GM12878 (cell line): Measurements from ENCODE around the gene CAMTA1. TPM values are rescaled to one million over a fixed set of nuclear protein-coding genes. Genes with fewer than 3 reads are reported as not detected.

ENCODE experiments used
- ATAC-seq: fragments of 200-7000 bp; cut with Tn5 transposase; 3 replicates; pipeline ENCODE4 v1.9.1; 2020; ENCODE audit warnings: mild to moderate bottlenecking, moderate library complexity
- BruUV-seq: library from RNA; stranded (reverse); fragments of 400-500 nt; replicated peaks from 2 replicates; lab custom pipeline; 2021; lab: Mats Ljungman, UMichigan
- CTCF ChIA-PET: fragments of 300-600 bp; sonication (Branson Sonifier 250); formaldehyde crosslinking; extraction: SDS; loops from one replicate; lab custom pipeline; 2021; ENCODE audit warnings: inconsistent platforms; lab: Yijun Ruan, JAX
- POLR2A ChIA-PET: fragments of 350-600 bp; formaldehyde crosslinking; extraction: SDS; loops from one replicate; lab custom pipeline; 2021; ENCODE audit warnings: inconsistent platforms; lab: Charles Lee
- RAD21 ChIA-PET: fragments of 300-600 bp; sonication (Branson Sonifier 250); formaldehyde crosslinking; loops from one replicate; lab custom pipeline; 2023; ENCODE audit warnings: antibody characterized with exemption; ENCODE audit not compliant: unreplicated experiment; lab: Charles Lee
- SMC1A ChIA-PET: fragments of 300-600 bp; sonication (Branson Sonifier 250); formaldehyde crosslinking; loops from one replicate; lab custom pipeline; 2023; ENCODE audit not compliant: unreplicated experiment, uncharacterized antibody; lab: Charles Lee
- DNase-seq: peaks from one replicate; pipeline ENCODE4 v3.0.0-alpha.2; 2011; ENCODE audit warnings: low read depth, low spot score
- FAIRE-seq: peaks from 3 replicates; lab custom pipeline; 2011; peaks lifted over from hg19 to GRCh38; lab: Jason Lieb, UNC
- H2AFZ ChIP-seq: 2 replicates; pipeline ENCODE4 v1.6.0; 2011; ENCODE audit warnings: low read depth, low read length, control low read depth; ENCODE audit not compliant: control insufficient read depth
- H3K27ac ChIP-seq: 2 replicates; pipeline ENCODE4 v1.5.1; 2011; ENCODE audit warnings: control low read depth; ENCODE audit not compliant: control insufficient read depth, insufficient read depth
- H3K27me3 ChIP-seq, 2 experiments: replicated peaks in 1 of 2; 2 replicates each; pipeline versions ENCODE4 v1.6.0 to v1.6.1; 2011; ENCODE audit warnings: low read length in 1 of 2; ENCODE audit not compliant: control insufficient read depth in 2 of 2, insufficient read depth in 2 of 2
- H3K36me3 ChIP-seq, 2 experiments: 2 replicates each; pipeline ENCODE4 v1.5.1; 2011; ENCODE audit warnings: low read length in 1 of 2; ENCODE audit not compliant: control insufficient read depth in 2 of 2, insufficient read depth in 2 of 2
- H3K4me1 ChIP-seq: 2 replicates; pipeline ENCODE4 v1.6.1; 2011; ENCODE audit warnings: mild to moderate bottlenecking, low read length, moderate library complexity, mixed read lengths; ENCODE audit not compliant: control insufficient read depth, insufficient read depth
- H3K4me2 ChIP-seq: 2 replicates; pipeline ENCODE4 v1.6.0; 2011; ENCODE audit warnings: control low read depth; ENCODE audit not compliant: control insufficient read depth, insufficient read depth
- H3K4me3 ChIP-seq: fragments of 200-600 bp; sonication (generic); 2 replicates; pipeline ENCODE4 v1.5.1; 2016
- H3K79me2 ChIP-seq: 2 replicates; pipeline ENCODE4 v1.6.0; 2011; ENCODE audit warnings: low read length; ENCODE audit not compliant: control insufficient read depth, insufficient read depth
- H3K9ac ChIP-seq: 2 replicates; pipeline ENCODE4 v1.8.0; 2011; ENCODE audit warnings: low read length, control low read depth, mixed read lengths; ENCODE audit not compliant: control insufficient read depth, insufficient read depth
- H3K9me3 ChIP-seq: replicated peaks from 3 replicates; pipeline ENCODE4 v1.5.1; 2011; ENCODE audit warnings: mild to moderate bottlenecking, low read length; ENCODE audit not compliant: control insufficient read depth, insufficient read depth
- H4K20me1 ChIP-seq: 2 replicates; pipeline ENCODE4 v1.6.0; 2011; ENCODE audit not compliant: control insufficient read depth, insufficient read depth
- BRCA1 ChIP-seq: IDR thresholded peaks from 2 replicates; pipeline ENCODE4 v1.6.1; 2011; ENCODE audit warnings: low read depth, low read length, improper control_type of control experiment
- EED ChIP-seq: sonication (generic); IDR thresholded peaks from 2 replicates; pipeline ENCODE4 v1.6.1; 2016; ENCODE audit warnings: antibody characterized with exemption, low read depth
- ESRRA ChIP-seq: IDR thresholded peaks from 2 replicates; pipeline ENCODE4 v1.6.1; 2012; ENCODE audit warnings: mild to moderate bottlenecking, low read length, improper control_type of control experiment
- JUNB ChIP-seq: IDR thresholded peaks from 2 replicates; pipeline ENCODE4 v1.6.1; 2016; ENCODE audit warnings: antibody characterized with exemption, mild to moderate bottlenecking
- MEF2A ChIP-seq: IDR thresholded peaks from 2 replicates; pipeline ENCODE4 v1.6.1; 2011; ENCODE audit warnings: low read depth, mild to moderate bottlenecking, low read length, moderate library complexity; ENCODE audit not compliant: insufficient read depth
- POLR2AphosphoS2 ChIP-seq: IDR thresholded peaks from 2 replicates; pipeline ENCODE4 v1.6.1; 2011; ENCODE audit warnings: low read depth, mild to moderate bottlenecking, low read length, improper control_type of control experiment, moderate library complexity
- POU2F2 ChIP-seq: IDR thresholded peaks from 3 replicates; pipeline ENCODE4 v1.6.1; 2011; ENCODE audit warnings: low read depth, mild to moderate bottlenecking, low read length, borderline replicate concordance
- RCOR1 ChIP-seq: conservative IDR thresholded peaks from 2 replicates; pipeline ENCODE4 v1.6.1; 2012; ENCODE audit warnings: low read depth, low read length, improper control_type of control experiment
- RELA ChIP-seq: fragments of 450-650 bp; IDR thresholded peaks from 2 replicates; pipeline ENCODE4 v1.8.0; 2014; ENCODE audit warnings: borderline replicate concordance; ENCODE audit not compliant: partially characterized antibody
- ZNF622 ChIP-seq: fragments of 450-650 bp; IDR thresholded peaks from 2 replicates; pipeline ENCODE4 v1.6.1; 2017; ENCODE audit warnings: mild to moderate bottlenecking, inconsistent platforms
- WGBS: methylation state at CpG from one replicate; pipeline ENCODE4 v1.1.6; 2016; ENCODE audit warnings: low lambda C conversion rate; ENCODE audit not compliant: insufficient replicate concordance, insufficient coverage; ENCODE audit errors: missing lambda C conversion rate; 5-methylcytosine and 5-hydroxymethylcytosine counted together
- in situ Hi-C: fragments of 300-500 bp; cut with MboI; formaldehyde crosslinking; loops from 9 replicates; pipeline ENCODE4 v1.14.3; 2018; ENCODE audit warnings: mixed read lengths
- intact Hi-C: fragments of 100-400 bp; cut with micrococcal nuclease; formaldehyde crosslinking; loops from one replicate; pipeline ENCODE4 v1.14.2; 2022; ENCODE audit not compliant: unreplicated experiment
- polyA plus RNA-seq, 11 experiments: library from polyadenylated mRNA; depleted of rRNA in 4 of 11; unstranded in 6 of 11; stranded (reverse) in 5 of 11; fragments of >200 nt; fragmentation: Nextera tagmentation in 4 of 11; fragmentation: Illumina TruSeq in 1 of 11; extraction: Ambion mirVana in 4 of 11; extraction: Trizol in 1 of 11; gene quantifications; 1 replicate in 1 of 11; 2 replicates in 10 of 11; pipeline versions ENCODE4 v1.2.1 to v1.2.3, GENCODE V29; 2011 to 2016; ENCODE audit warnings: inconsistent platforms in 2 of 11, missing spikeins in 2 of 11, low read depth in 1 of 11
- total RNA-seq, 4 experiments: library from RNA; depleted of rRNA in 3 of 4; stranded (reverse); fragments of >200 nt in 3 of 4; fragmentation: Illumina TruSeq in 1 of 4; extraction: Trizol in 1 of 4; gene quantifications; 2 replicates each; pipeline versions ENCODE4 v1.2.1 to v1.2.3, GENCODE V29; 2013 to 2021
- TF ChIP-seq, protein P1 (sequence below): fragments of 450-650 bp; IDR thresholded peaks from 2 replicates; pipeline ENCODE4 v1.6.1; 2017; ENCODE audit warnings: borderline replicate concordance

Gene CAMTA1
- total and polyA plus RNA-seq, 10 of the 15 experiments (the other 5 are each of a cell fraction or from before 2014, with no cell fraction given) = 37.7 to 148 (median 76.4) TPM

DNA sequence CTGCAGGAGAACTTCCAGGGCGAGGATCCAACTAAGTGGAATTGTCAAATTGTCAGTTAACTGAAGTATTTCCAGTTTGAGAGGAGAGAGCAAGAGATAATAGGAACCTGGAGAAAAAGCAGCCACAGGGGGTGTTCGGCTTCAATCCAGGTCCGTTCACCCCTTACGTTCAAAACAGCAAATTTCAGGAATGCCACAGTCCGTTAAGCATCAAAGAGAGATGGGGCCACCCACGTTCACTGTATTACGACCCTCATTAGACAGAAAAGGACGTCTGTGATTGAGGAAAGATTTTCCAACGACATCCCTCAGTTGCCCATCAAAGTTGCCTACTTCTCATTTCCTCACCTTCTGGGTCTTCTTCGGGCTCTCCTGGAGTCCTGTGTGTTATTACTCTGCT, 563.3 kb downstream of the CAMTA1 start:
- in situ Hi-C loops (no loop called here), intact Hi-C loops (no loop called here)
- WGBS = 19% methylated on average over 10 of the region's 10 CpGs
- no TSS peak for BruUV-seq
- H3K79me2 ChIP-seq = no peaks in the 10 kb centered on the region
- TF ChIP-seq EED (no peak), ESRRA (no peak), RCOR1 (no peak), JUNB (no peak), POLR2AphosphoS2 (no peak), POU2F2 (no peak), BRCA1 (no peak), RELA (no peak), MEF2A (no peak), ZNF622 (no peak)
- TF ChIP-seq, protein P1, sequence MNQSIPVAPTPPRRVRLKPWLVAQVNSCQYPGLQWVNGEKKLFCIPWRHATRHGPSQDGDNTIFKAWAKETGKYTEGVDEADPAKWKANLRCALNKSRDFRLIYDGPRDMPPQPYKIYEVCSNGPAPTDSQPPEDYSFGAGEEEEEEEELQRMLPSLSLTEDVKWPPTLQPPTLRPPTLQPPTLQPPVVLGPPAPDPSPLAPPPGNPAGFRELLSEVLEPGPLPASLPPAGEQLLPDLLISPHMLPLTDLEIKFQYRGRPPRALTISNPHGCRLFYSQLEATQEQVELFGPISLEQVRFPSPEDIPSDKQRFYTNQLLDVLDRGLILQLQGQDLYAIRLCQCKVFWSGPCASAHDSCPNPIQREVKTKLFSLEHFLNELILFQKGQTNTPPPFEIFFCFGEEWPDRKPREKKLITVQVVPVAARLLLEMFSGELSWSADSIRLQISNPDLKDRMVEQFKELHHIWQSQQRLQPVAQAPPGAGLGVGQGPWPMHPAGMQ = no peak
- ATAC-seq (no peak), DNase-seq (no peak), FAIRE-seq (no peak)
- H4K20me1 ChIP-seq = no peaks in the 10 kb centered on the region
- H3K4me2 ChIP-seq = no peak overlapping the region
- CTCF ChIA-PET = no interaction called here
- H3K27me3 ChIP-seq = peaks cover 0 to 1% of the 10 kb centered on the region in 2 experiments; a peak in 3 of 4 replicates
- POLR2A ChIA-PET = no interaction called here
- no peaks in the 10 kb centered on the region for H3K36me3 ChIP-seq
- no peak overlapping the region for H3K27ac ChIP-seq
- no peaks in the 10 kb centered on the region for H3K9me3 ChIP-seq
- no peak overlapping the region for H3K9ac ChIP-seq
- no peak overlapping the region for H3K4me3 ChIP-seq
- no peak overlapping the region for H2AFZ ChIP-seq
- RAD21 ChIA-PET = no interaction called here
- SMC1A ChIA-PET = no interaction called here
- H3K4me1 ChIP-seq = no peaks in the 10 kb centered on the region
